Mesothelial cell of epicardium (in vitro differentiated cells): Measurements from ENCODE around the gene LONRF3. TPM values are rescaled to one million over a fixed set of nuclear protein-coding genes. Genes with fewer than 3 reads are reported as not detected.
"Not testable (repeated sequence)": the region's sequence is repeated elsewhere in the genome, so short reads cannot be mapped to it uniquely, and the experiment has no call there.

Experiments used
- DNase-seq, 2 experiments: peaks; one replicate each; pipeline ENCODE4 v3.0.0; 2021; ENCODE audit warnings: low spot score in 2 of 2; ENCODE audit not compliant: unreplicated experiment in 2 of 2
- H3K27ac Mint-ChIP-seq: 2 replicates; pipeline ENCODE4 v1.8.0; 2021; ENCODE audit warnings: mixed read lengths
- H3K27me3 Mint-ChIP-seq: 2 replicates; pipeline ENCODE4 v1.8.0; 2021; ENCODE audit warnings: low read depth, mixed read lengths
- H3K36me3 Mint-ChIP-seq: 2 replicates; pipeline ENCODE4 v1.8.0; 2021; ENCODE audit warnings: mixed read lengths
- H3K4me1 Mint-ChIP-seq: 2 replicates; pipeline ENCODE4 v1.8.0; 2021; ENCODE audit warnings: mixed read lengths
- H3K4me3 Mint-ChIP-seq: 2 replicates; pipeline ENCODE4 v1.8.0; 2021; ENCODE audit warnings: mild to moderate bottlenecking, moderate library complexity, mixed read lengths
- H3K9me3 Mint-ChIP-seq: 2 replicates; pipeline ENCODE4 v1.8.0; 2021; ENCODE audit warnings: mixed read lengths
- total RNA-seq: library from RNA; stranded (reverse); gene quantifications from 3 replicates; pipeline ENCODE4 v1.2.1, GENCODE V29; 2021
- TF ChIP-seq, protein P1 (sequence below): fragments of 200-600 bp; sonication (generic); IDR thresholded peaks from one replicate; pipeline ENCODE4 v1.5.0; 2021; ENCODE audit warnings: antibody characterized with exemption; ENCODE audit not compliant: unreplicated experiment

LONRF3 gene
- total RNA-seq, 1 donor from 2014 or later = 1.6 TPM

DNA sequence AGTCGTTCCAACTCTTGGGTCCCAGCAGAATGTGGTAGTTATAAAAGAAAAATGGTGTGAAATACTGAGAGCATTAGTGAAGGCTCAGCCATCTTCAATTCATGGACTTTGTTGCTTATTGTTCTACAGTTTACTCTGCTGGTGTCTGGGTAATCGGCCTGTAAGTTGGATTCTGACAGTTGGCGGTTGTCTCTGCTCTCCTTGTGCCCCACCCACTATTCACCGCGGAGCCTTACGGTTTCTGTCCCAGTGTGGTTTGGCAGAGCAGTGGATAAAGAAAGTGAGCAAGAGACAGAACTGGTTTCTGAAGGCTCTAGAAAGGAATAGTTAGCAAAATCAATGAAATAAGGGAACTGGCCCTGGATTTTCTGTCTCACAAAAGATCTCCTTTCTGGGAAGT lies 9.1 kb downstream of the LONRF3 start:
- DNase-seq = no peak
- Mint-ChIP-seq H3K36me3 (no peaks in the 10 kb centered on the region), H3K27me3 (peaks cover 34% of the 10 kb centered on the region), H3K27ac (no peak overlapping the region), H3K4me3 (no peak overlapping the region), H3K9me3 (peaks cover 21% of the 10 kb centered on the region), H3K4me1 (no peaks in the 10 kb centered on the region)
- TF ChIP-seq, protein P1, sequence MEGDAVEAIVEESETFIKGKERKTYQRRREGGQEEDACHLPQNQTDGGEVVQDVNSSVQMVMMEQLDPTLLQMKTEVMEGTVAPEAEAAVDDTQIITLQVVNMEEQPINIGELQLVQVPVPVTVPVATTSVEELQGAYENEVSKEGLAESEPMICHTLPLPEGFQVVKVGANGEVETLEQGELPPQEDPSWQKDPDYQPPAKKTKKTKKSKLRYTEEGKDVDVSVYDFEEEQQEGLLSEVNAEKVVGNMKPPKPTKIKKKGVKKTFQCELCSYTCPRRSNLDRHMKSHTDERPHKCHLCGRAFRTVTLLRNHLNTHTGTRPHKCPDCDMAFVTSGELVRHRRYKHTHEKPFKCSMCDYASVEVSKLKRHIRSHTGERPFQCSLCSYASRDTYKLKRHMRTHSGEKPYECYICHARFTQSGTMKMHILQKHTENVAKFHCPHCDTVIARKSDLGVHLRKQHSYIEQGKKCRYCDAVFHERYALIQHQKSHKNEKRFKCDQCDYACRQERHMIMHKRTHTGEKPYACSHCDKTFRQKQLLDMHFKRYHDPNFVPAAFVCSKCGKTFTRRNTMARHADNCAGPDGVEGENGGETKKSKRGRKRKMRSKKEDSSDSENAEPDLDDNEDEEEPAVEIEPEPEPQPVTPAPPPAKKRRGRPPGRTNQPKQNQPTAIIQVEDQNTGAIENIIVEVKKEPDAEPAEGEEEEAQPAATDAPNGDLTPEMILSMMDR = no peak

- Mint-ChIP-seq H3K36me3 (no peaks in the 10 kb centered on the region), H3K9me3 (peaks cover 16% of the 10 kb centered on the region), H3K27me3 (peaks cover 14% of the 10 kb centered on the region), H3K4me1 (no peaks in the 10 kb centered on the region), H3K27ac (no peak overlapping the region), H3K4me3 (no peak overlapping the region)
- DNase-seq = no peak
- TF ChIP-seq, protein P1 = no peak
Measured at GRCh38 chrX:118988911-118989310, 14.5 kb downstream of the LONRF3 start.

DNA sequence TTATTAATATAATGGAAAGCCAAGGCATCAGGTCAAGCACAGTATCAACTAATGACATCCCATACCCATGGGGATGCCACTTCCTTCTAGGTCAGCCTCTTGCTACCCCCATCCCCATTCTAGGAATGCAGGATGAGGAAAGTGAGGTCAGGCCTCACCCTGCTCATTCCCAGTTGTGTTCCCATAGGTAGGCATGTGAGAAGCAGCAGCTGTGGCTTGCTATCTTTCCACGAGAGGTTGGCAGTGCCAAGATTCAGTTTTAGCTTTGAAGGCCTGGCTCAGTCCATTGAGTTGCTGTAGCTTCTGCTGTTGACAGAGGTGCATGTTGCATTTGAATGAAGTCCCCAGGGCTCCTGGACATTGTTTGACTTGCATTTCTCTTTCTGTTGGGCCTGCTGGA lies 15.5 kb downstream of the LONRF3 start:
- Mint-ChIP-seq H3K9me3 (peaks cover 19% of the 10 kb centered on the region), H3K36me3 (no peaks in the 10 kb centered on the region)

DNA sequence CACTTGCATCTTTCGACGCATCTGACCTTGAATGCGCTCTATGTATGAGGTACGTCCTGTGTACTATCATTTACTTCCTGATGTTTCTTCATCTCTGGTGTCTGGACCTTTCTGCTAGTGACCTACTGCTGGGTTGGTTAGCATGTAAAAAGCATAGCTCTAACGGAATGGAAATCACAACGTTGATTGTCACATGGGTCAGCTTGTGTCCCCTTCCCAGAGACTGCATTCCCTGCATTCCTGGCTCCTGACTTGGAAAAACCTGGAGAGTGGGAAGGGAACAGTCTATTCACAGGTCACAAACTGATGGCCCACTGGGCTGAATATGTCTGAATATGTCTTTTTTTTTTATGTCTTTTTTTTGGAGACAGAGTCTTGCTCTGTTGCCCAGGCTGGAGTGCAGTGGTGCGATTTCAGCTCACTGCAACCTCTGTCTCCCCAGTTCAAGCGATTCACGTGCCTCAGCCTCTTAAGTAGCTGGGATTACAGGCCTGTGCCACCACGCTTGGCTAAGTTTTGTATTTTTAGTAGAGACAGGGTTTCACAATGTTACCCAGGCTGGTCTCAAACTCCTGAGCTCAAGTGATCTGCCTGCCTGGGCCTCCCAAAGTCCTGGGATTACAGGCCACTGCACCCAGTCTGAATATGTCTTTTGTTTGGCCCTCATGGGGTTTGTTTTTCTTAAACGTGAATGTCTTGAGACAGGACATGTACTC lies 16.3 kb downstream of the LONRF3 start:
- TF ChIP-seq, protein P1 = no peak
- Mint-ChIP-seq H3K4me3 (no peak overlapping the region), H3K4me1 (no peaks in the 10 kb centered on the region), H3K27ac (no peak overlapping the region), H3K36me3 (no peaks in the 10 kb centered on the region), H3K9me3 (peaks cover 25% of the 10 kb centered on the region), H3K27me3 (peaks cover 12% of the 10 kb centered on the region)
- no peak for DNase-seq

More for the DNA sequence above, 15.5 kb downstream of the LONRF3 start:
- TF ChIP-seq, protein P1 = no peak
- Mint-ChIP-seq H3K4me3 (no peak overlapping the region), H3K27me3 (peaks cover 12% of the 10 kb centered on the region), H3K4me1 (no peaks in the 10 kb centered on the region), H3K27ac (no peak overlapping the region)
- no peak for DNase-seq

DNA sequence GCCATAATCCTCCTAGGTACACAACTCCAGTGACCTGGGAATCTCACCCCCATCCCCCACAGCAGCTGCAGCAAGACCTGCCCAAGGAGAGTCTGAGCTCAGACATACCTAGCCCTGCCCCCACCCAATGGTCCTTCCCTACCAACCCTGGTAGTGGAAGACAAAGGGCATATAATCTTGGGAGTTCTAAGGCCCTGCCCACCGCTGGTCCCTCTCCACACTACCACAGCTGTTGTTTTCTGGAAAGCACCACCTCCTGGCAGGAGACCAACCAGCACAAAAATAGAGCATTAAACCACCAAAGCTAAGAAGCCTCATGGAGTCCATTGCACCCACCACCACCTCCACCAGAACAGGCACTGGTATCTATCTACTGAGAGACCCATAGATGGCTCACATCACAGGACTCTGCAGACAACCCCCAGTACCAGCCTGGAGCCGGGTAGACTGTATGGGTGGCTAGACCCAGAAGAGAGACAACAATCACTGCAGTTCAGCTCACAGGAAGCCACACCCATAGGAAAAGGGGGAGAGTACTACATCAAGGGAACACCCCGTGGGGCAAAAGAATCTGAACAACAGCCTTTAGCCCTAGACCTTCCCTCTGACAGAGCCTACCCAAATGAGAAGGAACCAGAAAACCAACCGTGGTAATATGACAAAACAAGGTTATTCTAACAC lies 18.2 kb downstream of the LONRF3 start:
- not testable (repeated sequence) for DNase-seq, H3K27ac Mint-ChIP-seq, H3K36me3 Mint-ChIP-seq, H3K4me3 Mint-ChIP-seq, H3K4me1 Mint-ChIP-seq, H3K27me3 Mint-ChIP-seq
- peaks cover 36% of the 10 kb centered on the region for H3K9me3 Mint-ChIP-seq

DNA sequence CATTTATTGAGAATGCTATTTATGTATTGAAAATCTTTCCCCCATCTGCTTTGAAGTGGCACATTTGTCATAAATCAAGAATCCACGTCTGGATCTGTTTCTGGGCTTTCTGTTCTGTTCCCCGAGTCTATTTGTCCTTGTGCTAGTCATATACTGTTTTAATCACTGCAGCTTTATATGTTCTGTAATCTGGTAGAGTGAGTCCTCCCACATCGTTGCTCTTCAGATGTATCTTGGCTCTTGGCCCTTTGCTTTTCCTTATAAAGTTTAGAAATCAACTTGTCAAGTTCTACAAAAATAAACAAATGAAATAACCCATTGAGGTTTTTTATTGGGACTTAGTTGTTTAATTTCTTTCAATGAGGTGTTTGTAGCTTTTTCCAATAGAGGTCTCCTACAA lies 29.0 kb downstream of the LONRF3 start:
- Mint-ChIP-seq H3K36me3 (no peaks in the 10 kb centered on the region), H3K4me1 (no peaks in the 10 kb centered on the region), H3K9me3 (peaks cover 12% of the 10 kb centered on the region), H3K27ac (no peak overlapping the region), H3K4me3 (no peak overlapping the region), H3K27me3 (peaks cover 11% of the 10 kb centered on the region)
- no peak for DNase-seq
- TF ChIP-seq, protein P1 = no peak
